Measurements from ENCODE around the gene QSOX2.
A peak's percentile ranks its signal among the peaks of the same experiment; 100 is the strongest.
"Not testable (repeated sequence)": the region's sequence is repeated elsewhere in the genome, so short reads cannot be mapped to it uniquely, and the experiment has no call there.

QSOX2 gene

GRCh38 chr9:136282272-136282861 is 36.8 kb upstream of the QSOX2 start:
- no peak for DNase-seq (ENCODE audit: low spot score)

DNA sequence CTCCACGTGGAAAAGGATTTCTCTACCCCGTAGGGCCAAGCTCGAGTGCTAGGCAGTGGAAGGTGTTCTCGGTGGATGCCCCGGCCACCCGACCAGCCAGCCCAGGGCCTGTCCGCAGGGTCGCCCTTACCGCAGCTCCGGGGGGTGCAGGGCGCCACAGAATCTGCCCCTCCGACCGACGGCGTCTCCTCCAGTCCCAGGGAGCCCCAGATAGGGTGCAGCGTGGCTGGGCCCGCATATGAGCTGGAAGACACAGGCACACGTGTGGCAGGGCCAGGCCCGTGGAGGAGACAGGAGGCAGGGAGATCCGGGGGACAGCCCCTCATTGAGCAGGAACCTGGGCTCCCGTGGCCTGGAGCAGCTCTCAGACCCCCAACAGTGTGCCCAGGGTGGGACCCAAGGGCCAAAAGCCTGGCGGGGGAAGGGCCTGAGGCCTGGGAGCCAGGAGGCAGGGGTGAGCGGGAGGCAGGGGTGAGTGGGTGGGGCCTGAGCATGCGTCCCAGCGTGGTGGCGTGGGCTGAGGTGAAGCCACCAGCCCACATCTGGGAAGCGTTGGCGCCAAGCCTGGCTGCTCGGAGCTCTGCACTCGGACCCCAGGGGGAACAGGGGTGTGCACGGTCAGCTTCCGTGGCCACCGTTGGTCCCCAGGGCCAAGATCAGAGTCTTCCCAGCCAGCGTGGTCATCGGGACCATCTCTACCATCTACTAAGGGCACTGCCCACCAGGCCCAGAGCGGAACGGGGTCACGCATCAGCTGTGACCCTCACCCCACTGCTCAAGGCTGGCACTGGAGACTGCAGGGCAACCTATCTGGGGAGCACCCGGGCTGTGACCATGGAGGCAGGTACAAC is 36.0 kb upstream of the QSOX2 start:
- no peak for DNase-seq (ENCODE audit: low spot score)

DNA sequence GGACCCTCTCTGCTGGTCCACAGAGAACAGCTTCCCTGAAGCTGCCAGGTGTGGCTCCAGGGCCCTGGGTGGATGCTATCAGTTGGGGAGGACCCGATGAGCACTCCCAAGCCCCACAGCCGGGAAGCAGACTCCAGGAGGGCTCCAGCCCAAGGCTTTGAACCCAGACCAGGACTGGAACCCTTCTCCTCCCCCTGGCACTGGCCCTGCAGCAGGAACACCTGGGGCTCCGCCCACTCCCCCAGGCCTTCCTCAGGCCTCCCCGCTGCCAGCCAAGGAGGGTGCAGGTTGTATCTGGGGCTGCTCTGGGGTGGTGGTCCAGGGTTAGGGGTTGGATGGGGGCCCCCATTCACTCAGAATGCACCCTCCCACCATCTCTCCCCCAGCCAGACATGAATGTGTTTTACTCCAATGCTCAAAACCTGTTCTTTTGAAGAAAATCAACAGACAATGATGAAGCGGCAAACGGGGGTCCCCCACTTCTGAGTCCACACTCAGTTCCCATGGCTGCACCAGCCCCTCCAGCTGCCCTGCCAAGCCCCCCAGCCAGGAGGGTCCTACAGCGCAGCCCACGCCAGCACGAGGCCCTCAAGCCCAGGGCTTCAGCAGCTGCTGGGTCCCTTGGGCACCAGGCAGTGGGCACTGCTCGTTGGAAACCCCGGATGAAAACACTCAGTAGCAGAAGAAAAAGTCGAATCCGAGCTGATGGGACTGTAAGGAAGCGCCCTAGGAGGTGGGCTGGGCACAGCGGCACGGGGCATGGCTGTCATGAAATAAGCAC is 35.1 kb upstream of the QSOX2 start:
- no peak for DNase-seq (ENCODE audit: low spot score)

GRCh38 chr9:136279471-136279870 is 33.9 kb upstream of the QSOX2 start:
- no peak for DNase-seq (ENCODE audit: low spot score)

DNA sequence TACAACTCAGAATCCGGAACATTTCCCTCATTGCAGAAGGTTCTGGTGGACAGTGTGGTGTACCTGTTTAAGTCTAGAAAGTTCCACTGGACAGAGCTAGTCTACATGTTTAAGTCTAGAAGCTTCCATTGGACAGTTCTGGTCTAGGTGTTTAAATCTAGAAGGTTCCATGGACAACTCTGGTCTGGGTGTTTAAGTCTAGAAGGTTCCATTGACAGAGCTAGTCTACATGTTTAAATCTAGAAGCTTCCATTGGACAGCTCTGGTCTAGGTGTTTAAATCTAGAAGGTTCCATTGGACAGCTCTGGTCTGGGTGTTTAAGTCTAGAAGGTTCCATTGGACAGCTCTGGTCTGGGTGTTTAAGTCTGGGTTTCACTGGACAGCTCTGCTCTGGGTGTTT is 33.3 kb upstream of the QSOX2 start:
- no peak for DNase-seq (ENCODE audit: low spot score)

GRCh38 chr9:136278221-136278620 is 32.6 kb upstream of the QSOX2 start:
- DNase-seq (ENCODE audit: low spot score) = no peak

DNA sequence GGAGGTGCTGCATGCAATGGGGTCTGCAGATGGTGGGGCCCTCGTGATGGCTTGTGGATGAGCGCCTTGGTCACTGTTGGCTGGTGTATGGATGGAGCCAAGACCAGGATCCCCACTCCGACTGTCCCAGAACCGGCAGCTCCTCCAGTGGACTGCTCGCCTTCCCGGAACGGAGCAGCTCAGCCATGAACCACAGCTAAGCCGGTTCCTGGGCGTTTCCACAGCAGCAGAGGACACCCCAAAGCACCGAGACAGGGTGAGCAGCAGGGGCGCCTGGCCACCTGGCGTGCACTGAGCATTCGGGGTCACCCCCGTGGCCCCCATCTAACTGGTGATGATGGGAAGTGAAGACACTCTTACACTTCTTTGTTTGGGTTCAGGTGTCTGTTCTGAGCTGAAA is 32.1 kb upstream of the QSOX2 start:
- DNase-seq (ENCODE audit: low spot score) = no peak

DNA sequence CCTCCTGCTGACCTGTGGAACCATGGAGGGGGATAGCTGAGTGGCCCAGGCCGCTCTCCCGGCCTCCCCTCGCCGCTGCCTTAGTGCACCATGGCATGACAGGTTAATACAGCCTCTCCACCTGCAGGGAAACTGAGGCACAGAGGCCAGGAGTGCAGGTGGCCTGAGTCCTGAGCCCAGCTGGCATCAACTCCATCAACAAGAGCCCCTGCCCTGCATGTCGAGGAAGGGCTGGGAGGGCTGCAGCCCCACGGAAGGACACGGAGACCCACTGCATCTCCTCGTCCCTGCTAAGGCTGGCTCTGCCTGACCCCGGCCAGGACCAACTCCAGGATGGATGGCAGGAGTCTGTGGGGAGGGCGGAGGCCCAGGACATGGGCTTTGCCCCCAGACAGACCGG is 31.1 kb upstream of the QSOX2 start:
- DNase-seq (ENCODE audit: low spot score) = no peak

- no peak for DNase-seq (ENCODE audit: low spot score)
Observed at GRCh38 chr9:136275655-136276429, 30.2 kb upstream of the QSOX2 start.

DNA sequence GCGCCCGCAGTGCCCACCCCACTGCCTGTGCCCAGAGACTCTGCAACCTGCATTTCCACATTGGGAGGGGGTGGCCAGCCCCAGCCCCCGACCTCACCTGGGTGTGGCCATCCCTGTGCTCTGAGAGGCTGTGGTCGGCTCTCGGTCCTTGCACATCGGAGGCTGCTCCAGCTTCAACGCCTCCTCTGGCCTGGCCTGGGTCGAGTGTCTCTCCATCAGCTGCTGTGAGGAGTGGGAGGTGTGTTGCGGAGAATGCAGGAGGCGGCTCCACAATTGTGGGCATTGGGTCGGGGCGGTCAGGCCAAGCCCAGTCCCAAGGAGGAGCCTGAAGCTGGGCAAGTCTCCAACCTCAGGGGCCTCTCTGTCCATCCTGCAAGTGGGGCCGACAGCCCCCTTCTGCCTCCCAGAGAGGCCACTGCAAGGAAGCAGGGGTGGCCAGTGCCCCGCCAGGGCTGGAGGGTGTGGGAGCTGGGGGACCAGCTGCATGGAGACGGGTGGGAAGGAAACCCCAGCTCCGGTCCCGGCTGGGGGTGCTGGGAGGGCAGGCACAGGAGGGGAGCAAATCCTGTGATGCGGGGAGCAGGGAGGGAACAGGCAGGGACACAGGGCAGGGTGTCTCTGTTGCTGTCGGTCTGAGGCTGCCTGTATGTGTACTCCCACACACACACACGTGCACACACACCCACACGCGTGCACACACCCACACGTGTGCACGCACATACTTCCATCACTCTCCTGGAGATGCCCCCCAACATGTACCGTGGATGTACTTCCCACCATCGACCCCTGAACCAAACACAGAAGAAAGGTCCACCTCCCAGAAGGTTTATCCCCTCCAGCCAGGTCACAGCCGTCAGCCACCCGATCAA is 29.4 kb upstream of the QSOX2 start:
- no peak for DNase-seq (ENCODE audit: low spot score)

DNA sequence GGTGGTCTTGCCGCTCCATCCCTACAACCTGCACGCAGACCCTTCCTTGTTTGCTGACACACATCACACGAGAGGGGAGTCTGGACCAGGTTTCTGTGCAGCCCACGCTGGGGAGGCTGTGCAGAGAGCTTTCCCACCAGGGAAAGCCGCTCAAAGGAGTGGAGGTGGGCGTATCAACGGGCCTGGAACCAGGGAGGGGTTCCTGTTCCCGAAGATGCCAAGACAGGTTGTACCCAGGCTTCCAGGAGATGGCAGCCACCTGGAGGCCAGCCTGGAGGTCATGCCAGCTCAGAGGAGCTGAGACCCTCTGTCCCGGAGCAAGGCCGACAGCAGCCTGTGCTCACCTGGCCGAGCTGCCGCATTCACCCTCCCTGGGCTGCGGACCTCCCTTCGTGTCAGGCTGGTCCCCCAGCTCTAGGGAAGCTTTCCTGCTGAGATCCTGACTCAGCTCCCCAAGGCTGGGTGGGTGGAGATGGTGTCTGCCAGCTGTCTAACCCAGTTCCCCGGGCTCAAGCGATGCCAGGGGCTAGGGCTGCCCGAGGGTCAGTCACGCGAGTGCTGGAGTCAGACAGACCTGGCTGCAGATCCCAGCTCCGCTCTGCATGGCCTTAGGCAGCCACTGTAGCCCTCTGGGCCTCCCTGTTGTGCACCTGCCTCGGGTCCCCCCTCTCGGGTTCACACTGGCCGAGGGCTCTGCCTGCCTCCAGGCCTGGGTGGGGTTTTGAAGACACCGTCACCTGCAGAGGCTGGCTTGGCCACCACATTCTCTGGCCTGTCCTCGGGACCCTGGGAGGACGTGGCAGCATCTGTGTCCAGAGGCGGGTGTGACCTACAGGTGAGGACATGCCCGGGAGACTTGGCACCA is 28.5 kb upstream of the QSOX2 start:
- DNase-seq (ENCODE audit: low spot score) = no peak

GRCh38 chr9:136273244-136273865 is 27.7 kb upstream of the QSOX2 start:
- DNase-seq (ENCODE audit: low spot score) = no peak

GRCh38 chr9:136270173-136270705 is 24.6 kb upstream of the QSOX2 start:
- no peak for DNase-seq (ENCODE audit: low spot score)

DNA sequence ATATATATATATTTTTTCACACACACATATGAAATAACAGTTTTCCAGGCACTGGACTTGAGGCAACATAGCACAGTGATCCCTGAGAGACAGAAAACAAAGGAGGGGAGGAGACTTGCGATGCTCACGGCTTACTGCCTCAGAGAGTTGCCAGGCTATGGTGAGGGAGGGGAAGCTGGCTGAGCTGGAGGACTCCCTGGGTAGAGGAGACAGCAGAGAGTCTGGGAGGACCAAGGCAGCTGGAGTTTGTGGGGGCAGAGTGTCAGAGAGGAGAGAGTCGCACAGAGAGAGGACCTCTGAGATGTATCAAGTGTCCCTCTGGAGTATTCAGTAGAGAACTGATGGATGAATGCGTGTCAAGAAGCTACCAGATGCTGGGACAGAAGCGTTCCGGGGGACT is 23.1 kb upstream of the QSOX2 start:
- no peak for DNase-seq (ENCODE audit: low spot score)

DNA sequence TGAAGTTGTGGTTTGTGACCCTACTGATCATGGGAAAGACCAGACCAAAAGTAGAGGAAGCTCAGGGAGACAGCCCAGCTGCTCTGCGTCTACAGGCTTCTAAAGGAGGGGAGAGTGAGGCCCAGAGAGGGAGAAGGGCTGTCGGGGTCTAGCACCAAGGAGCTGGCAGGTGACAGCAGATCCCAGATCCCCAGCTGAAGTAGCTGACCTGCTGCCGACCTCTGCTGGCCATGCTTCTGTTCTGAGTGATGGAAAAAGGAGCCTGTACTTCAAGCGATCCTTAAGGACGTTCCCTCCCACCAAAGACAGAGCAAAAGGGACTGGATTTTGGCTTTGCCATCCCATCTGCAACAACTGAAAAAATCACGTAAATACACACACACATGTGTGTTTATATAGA is 22.7 kb upstream of the QSOX2 start:
- DNase-seq (ENCODE audit: low spot score) = no peak

- DNase-seq (ENCODE audit: low spot score) = peak; percentile 99
Observed at GRCh38 chr9:136267261-136268111, 21.9 kb upstream of the QSOX2 start.

DNA sequence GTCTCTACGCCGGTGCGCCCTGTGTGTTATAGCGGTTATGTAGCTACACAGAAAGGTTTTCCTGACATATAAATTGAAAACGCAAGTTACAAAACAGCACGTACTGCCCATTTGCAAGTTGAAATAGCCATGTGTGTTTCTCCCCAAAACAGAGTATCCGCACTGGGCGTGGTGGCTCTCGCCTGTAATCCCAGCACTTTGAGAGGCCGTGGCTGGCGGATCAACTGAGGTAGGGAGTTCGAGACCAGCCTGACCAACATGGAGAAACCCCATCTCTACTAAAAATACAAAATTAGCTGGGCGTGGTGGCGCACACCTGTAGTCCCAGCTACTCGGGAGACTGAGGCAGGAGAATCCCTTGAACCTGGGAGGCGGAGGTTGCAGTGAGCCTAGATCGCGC is 21.0 kb upstream of the QSOX2 start:
- DNase-seq (ENCODE audit: low spot score) = not testable (repeated sequence)

GRCh38 chr9:136265561-136266355 is 20.1 kb upstream of the QSOX2 start:
- no peak for DNase-seq (ENCODE audit: low spot score)

All from D341Med (cell line).